HUES6 (cell line): ENCODE results near the gene ZNF230.

Experiments
- H3K27ac ChIP-seq: 2 replicates; pipeline ENCODE4 v1.7.0; 2013; ENCODE audit warnings: low read depth, mild to moderate bottlenecking, low read length, inconsistent platforms
- H3K27me3 ChIP-seq: 2 replicates; pipeline ENCODE4 v1.6.1; 2013; ENCODE audit warnings: low read length; ENCODE audit not compliant: control insufficient read depth, insufficient read depth
- H3K36me3 ChIP-seq: 2 replicates; pipeline ENCODE4 v1.6.1; 2013; ENCODE audit warnings: low read length; ENCODE audit not compliant: control insufficient read depth, insufficient read depth
- H3K4me1 ChIP-seq: 2 replicates; pipeline ENCODE4 v1.6.1; 2013; ENCODE audit warnings: low read length; ENCODE audit not compliant: control insufficient read depth, insufficient read depth
- H3K4me3 ChIP-seq: 2 replicates; pipeline ENCODE4 v1.5.1; 2013; ENCODE audit warnings: low read depth, low read length
- H3K9ac ChIP-seq: one replicate; pipeline ENCODE4 v1.6.1; 2013; ENCODE audit warnings: mild to moderate bottlenecking, low read length
- H3K9me3 ChIP-seq: 2 replicates; pipeline ENCODE4 v1.6.1; 2013; ENCODE audit warnings: low read depth, low read length; ENCODE audit not compliant: control insufficient read depth, insufficient read depth

ZNF230 gene

DNA sequence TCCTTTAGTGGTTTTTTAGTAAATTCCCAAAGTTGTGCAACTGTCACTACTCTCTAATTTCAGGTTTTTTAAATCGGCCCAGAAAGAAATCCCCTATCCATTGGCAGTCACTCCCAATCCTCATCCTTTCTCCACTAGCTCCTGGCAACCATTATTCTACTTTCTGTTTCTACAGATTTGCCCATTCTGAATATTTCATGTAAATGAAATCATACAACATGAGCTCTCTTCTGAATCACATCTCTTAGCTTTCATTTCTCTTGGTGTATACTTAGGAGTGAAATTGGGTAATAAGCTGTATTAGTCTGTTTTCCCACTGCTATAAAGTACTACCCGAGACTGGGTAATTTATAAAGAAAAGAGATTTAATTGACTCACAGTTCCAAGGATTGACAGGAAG is 39.4 kb downstream of the ZNF230 start:
- Histone ChIP-seq H3K4me1 (no peaks in the 10 kb centered on the region), H3K9me3 (peaks cover 7% of the 10 kb centered on the region)

DNA sequence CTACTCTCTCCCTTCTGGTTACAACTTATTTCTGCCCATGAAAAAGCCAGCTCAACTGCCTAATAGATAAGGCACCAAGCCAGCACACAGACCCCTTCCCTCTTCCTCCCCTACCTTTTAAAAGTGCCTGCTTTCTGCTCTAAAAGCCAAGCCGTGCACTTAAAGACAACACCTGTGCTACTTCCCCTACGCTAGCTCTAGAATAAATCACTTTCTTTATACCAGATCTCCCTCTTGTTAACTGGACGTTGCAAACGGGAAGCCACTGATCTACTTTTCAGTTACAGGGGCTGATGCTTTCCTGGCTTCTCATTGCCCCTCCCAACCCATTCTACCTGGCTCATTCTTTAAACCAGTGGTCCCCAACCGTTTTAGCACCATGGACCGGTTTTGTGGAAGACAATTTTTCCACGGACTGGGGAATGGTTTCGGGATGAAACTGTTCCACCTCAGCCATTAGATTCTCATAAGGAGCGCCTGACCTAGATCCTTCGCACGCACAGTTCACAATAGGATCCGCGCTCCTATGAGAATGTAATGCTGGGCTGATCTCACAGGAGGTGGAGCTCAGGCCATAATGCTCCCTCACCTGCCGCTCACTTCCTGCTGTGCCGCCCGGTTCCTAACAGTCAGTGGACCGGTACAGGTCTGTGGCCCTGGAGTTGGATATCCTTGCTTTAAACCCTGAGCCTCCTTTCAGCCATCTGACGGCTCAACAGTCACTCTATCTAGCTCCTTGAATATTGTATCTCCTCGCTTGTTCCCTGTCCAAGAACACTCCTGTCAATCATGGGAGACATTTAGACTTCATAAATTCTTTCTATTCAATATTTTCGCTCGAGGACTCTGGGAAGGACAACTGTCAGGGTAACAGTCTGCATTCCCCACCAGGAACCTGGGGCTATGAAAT is 48.2 kb downstream of the ZNF230 start:
- Histone ChIP-seq H3K27ac (no peak overlapping the region), H3K4me1 (peaks cover 5% of the 10 kb centered on the region), H3K9ac (no peak overlapping the region), H3K36me3 (peaks cover 6% of the 10 kb centered on the region; the same call in 1 of the 2 replicates), H3K9me3 (no peaks in the 10 kb centered on the region), H3K27me3 (no peaks in the 10 kb centered on the region), H3K4me3 (peak overlapping the region; percentile 91)

More for the DNA sequence above, 39.4 kb downstream of the ZNF230 start:
- no peak overlapping the region for H3K4me3 ChIP-seq
- no peaks in the 10 kb centered on the region; the same call in 1 of the 2 replicates for H3K27me3 ChIP-seq
- H3K9ac ChIP-seq: no peak overlapping the region
- H3K36me3 ChIP-seq: no peaks in the 10 kb centered on the region
- no peak overlapping the region for H3K27ac ChIP-seq

- Histone ChIP-seq H3K27ac (no peak within 1 kb of the TSS), H3K9ac (peak within 1 kb of the TSS; percentile 76), H3K4me3 (peak within 1 kb of the TSS; percentile 91), H3K4me1 (peaks cover 5% of the 10 kb centered on the region), H3K36me3 (peaks cover 9% of the 10 kb centered on the region; the same call in 1 of the 2 replicates), H3K27me3 (no peaks in the 10 kb centered on the region), H3K9me3 (no peaks in the 10 kb centered on the region)
These were observed 49.1 kb downstream of the ZNF230 start, which contains the start of gene ZNF223 for GRCh38 chr19:44051650-44052402. ZNF223 (plus strand) TSS chr19:44052036; CDS start chr19:44055177, 3,141 bp downstream.

- Histone ChIP-seq H3K4me3 (no peak overlapping the region), H3K4me1 (peaks cover 5% of the 10 kb centered on the region), H3K36me3 (peaks cover 40% of the 10 kb centered on the region), H3K27me3 (no peaks in the 10 kb centered on the region), H3K9me3 (no peaks in the 10 kb centered on the region), H3K27ac (no peak overlapping the region), H3K9ac (no peak overlapping the region)
These were observed 53.1 kb downstream of the ZNF230 start for GRCh38 chr19:44055870-44056269.

DNA sequence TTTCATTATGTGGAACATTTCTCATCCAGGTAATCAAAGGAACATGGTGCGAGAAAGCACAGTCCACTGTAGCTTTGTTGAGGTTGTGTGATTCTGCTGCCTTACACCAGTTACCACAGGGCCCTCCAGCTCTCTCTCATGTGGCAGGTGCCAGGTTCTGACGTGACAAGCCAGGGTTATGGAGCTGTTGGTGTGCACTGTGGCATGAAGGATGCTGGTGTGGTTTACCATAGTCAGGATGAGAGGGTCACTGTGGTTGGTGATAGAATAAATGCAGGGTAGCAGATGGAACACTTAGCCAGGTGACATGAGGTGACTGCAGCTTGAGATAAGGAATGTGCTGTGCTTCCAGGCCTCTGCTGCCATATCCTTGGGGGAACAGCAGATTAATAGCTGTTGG is 56.5 kb downstream of the ZNF230 start:
- Histone ChIP-seq H3K4me3 (no peak overlapping the region), H3K27ac (no peak overlapping the region), H3K9me3 (no peaks in the 10 kb centered on the region), H3K4me1 (no peaks in the 10 kb centered on the region), H3K36me3 (peaks cover 70% of the 10 kb centered on the region), H3K27me3 (no peaks in the 10 kb centered on the region), H3K9ac (no peak overlapping the region)

GRCh38 chr19:44061038-44061437 is 58.3 kb downstream of the ZNF230 start:
- Histone ChIP-seq H3K9ac (no peak overlapping the region), H3K9me3 (peaks cover 5% of the 10 kb centered on the region), H3K27ac (no peak overlapping the region), H3K36me3 (peaks cover 77% of the 10 kb centered on the region), H3K4me3 (no peak overlapping the region), H3K27me3 (no peaks in the 10 kb centered on the region), H3K4me1 (no peaks in the 10 kb centered on the region)
